Thymus (tissue), 11 donors: ENCODE measurements around the gene ARHGAP28. TPM values are rescaled to one million over a fixed set of nuclear protein-coding genes. Genes with fewer than 3 reads are reported as not detected.

Experiments used
- DNase-seq, 9 donors: peaks; one replicate each; pipeline ENCODE4 v3.0.0-alpha.2; 2013; ENCODE audit warnings: low spot score in 9 of 9, low read depth in 6 of 9, missing footprints in 1 of 9
- H3K27ac ChIP-seq, 2 donors: one replicate each; pipeline ENCODE4 v1.5.1; 2013; ENCODE audit warnings: control low read depth in 1 of 2, low read depth in 1 of 2, low read length in 1 of 2, mild to moderate bottlenecking in 1 of 2, moderate library complexity in 1 of 2
- H3K27me3 ChIP-seq, 2 donors: one replicate each; pipeline ENCODE4 v1.5.1; 2013; ENCODE audit warnings: low read length in 1 of 2; ENCODE audit not compliant: control insufficient read depth in 2 of 2, insufficient read depth in 1 of 2
- H3K36me3 ChIP-seq, 2 donors: one replicate each; pipeline ENCODE4 v1.5.1; 2013; ENCODE audit warnings: low read length in 1 of 2, mild to moderate bottlenecking in 1 of 2, moderate library complexity in 1 of 2; ENCODE audit not compliant: control insufficient read depth in 2 of 2, insufficient read depth in 2 of 2
- H3K4me1 ChIP-seq, 2 donors: one replicate each; pipeline ENCODE4 v1.5.1; 2013; ENCODE audit warnings: low read length in 2 of 2; ENCODE audit not compliant: control insufficient read depth in 2 of 2, insufficient read depth in 2 of 2
- H3K4me3 ChIP-seq, 2 donors: one replicate each; pipeline ENCODE4 v1.5.1; 2013; ENCODE audit warnings: low read length in 2 of 2, control low read depth in 1 of 2, mild to moderate bottlenecking in 1 of 2
- H3K9me3 ChIP-seq, 2 donors: one replicate each; pipeline ENCODE4 v1.5.1; 2013; ENCODE audit warnings: low read length in 1 of 2, mild to moderate bottlenecking in 1 of 2; ENCODE audit not compliant: control insufficient read depth in 2 of 2, insufficient read depth in 1 of 2
- WGBS: extraction: QIAGEN DNeasy Blood & Tissue Kit; methylation state at CpG from one replicate; pipeline ENCODE4 v1.1.7; 2013; 5-methylcytosine and 5-hydroxymethylcytosine counted together
- polyA plus RNA-seq: library from polyadenylated mRNA; stranded (reverse); fragments of 200-250 nt; gene quantifications from one replicate; pipeline ENCODE4 v1.2.3, GENCODE V29; 2013
- total RNA-seq: library from RNA; stranded (reverse); fragments of 120-200 nt; gene quantifications from one replicate; pipeline ENCODE4 v1.2.4, GENCODE V29; 2013
- donor health status: healthy.

The ARHGAP28 gene
- total and polyA plus RNA-seq, 2 donors, result 2.6 to 4.7 TPM

- Histone ChIP-seq H3K4me1 (no peaks in the 10 kb centered on the region), H3K27ac (no peak overlapping the region), H3K27me3 (no peaks in the 10 kb centered on the region), H3K36me3 (no peaks in the 10 kb centered on the region), H3K4me3 (no peak overlapping the region), H3K9me3 (peaks cover 0 to 10% of the 10 kb centered on the region in 2 donors)
- 95% methylated on average over 4 of the region's 4 CpGs for WGBS
- DNase-seq, result no peak
Observed at GRCh38 chr18:6859676-6860422, 130.3 kb downstream of the ARHGAP28 start.

- H3K4me1 ChIP-seq, result no peaks in the 10 kb centered on the region
- H3K9me3 ChIP-seq, result no peaks in the 10 kb centered on the region
- H3K36me3 ChIP-seq, result no peaks in the 10 kb centered on the region
- no peaks in the 10 kb centered on the region for H3K27me3 ChIP-seq
- H3K27ac ChIP-seq, result no peak overlapping the region
- DNase-seq, result no peak
- 91% methylated on average over 4 of the region's 4 CpGs for WGBS
- no peak overlapping the region for H3K4me3 ChIP-seq
Observed at GRCh38 chr18:6860804-6861448, 131.4 kb downstream of the ARHGAP28 start.

- H3K36me3 ChIP-seq, result no peaks in the 10 kb centered on the region
- H3K4me1 ChIP-seq, result no peaks in the 10 kb centered on the region
- no peak overlapping the region for H3K27ac ChIP-seq
- no peaks in the 10 kb centered on the region for H3K9me3 ChIP-seq
- H3K27me3 ChIP-seq, result no peaks in the 10 kb centered on the region
- no peak for DNase-seq
- H3K4me3 ChIP-seq, result no peak overlapping the region
Observed at GRCh38 chr18:6865251-6865650, 135.7 kb downstream of the ARHGAP28 start.

- 95% methylated on average over 3 of the region's 3 CpGs for WGBS
Observed at GRCh38 chr18:6866552-6867085, 137.1 kb downstream of the ARHGAP28 start.

GRCh38 chr18:6868033-6868432, 138.5 kb downstream of the ARHGAP28 start:
- DNase-seq, result no peak
- no peaks in the 10 kb centered on the region for H3K36me3 ChIP-seq
- no peak overlapping the region for H3K27ac ChIP-seq
- no peaks in the 10 kb centered on the region for H3K9me3 ChIP-seq
- no peak overlapping the region for H3K4me3 ChIP-seq
- H3K4me1 ChIP-seq, result no peaks in the 10 kb centered on the region
- 97% methylated on average over 6 of the region's 6 CpGs for WGBS
- no peaks in the 10 kb centered on the region for H3K27me3 ChIP-seq

More at GRCh38 chr18:6866552-6867085, 137.1 kb downstream of the ARHGAP28 start:
- H3K27me3 ChIP-seq, result no peaks in the 10 kb centered on the region
- DNase-seq, result no peak
- H3K9me3 ChIP-seq, result no peaks in the 10 kb centered on the region
- H3K27ac ChIP-seq, result no peak overlapping the region
- H3K4me3 ChIP-seq, result no peak overlapping the region
- no peaks in the 10 kb centered on the region for H3K36me3 ChIP-seq
- no peaks in the 10 kb centered on the region for H3K4me1 ChIP-seq

GRCh38 chr18:6871566-6871965, 142.1 kb downstream of the ARHGAP28 start:
- no peak overlapping the region for H3K27ac ChIP-seq
- no peaks in the 10 kb centered on the region for H3K4me1 ChIP-seq
- H3K9me3 ChIP-seq, result no peaks in the 10 kb centered on the region
- no peaks in the 10 kb centered on the region for H3K36me3 ChIP-seq
- WGBS, result 95% methylated on average over 6 of the region's 6 CpGs
- H3K4me3 ChIP-seq, result no peak overlapping the region
- no peaks in the 10 kb centered on the region for H3K27me3 ChIP-seq
- DNase-seq, result no peak

- 86% methylated on average over 6 of the region's 6 CpGs for WGBS
- no peak overlapping the region for H3K27ac ChIP-seq
- no peaks in the 10 kb centered on the region for H3K36me3 ChIP-seq
- H3K4me3 ChIP-seq, result no peak overlapping the region
- DNase-seq, result no peak
- no peaks in the 10 kb centered on the region for H3K9me3 ChIP-seq
- no peaks in the 10 kb centered on the region for H3K27me3 ChIP-seq
- no peaks in the 10 kb centered on the region for H3K4me1 ChIP-seq
Observed at GRCh38 chr18:6873040-6873751, 143.7 kb downstream of the ARHGAP28 start.

- Histone ChIP-seq H3K36me3 (no peaks in the 10 kb centered on the region), H3K27ac (no peak overlapping the region), H3K27me3 (no peaks in the 10 kb centered on the region), H3K9me3 (no peaks in the 10 kb centered on the region), H3K4me1 (no peaks in the 10 kb centered on the region), H3K4me3 (no peak overlapping the region)
- DNase-seq, result no peak
- 82% methylated on average over 1 of the region's 1 CpG for WGBS
Observed at GRCh38 chr18:6874315-6874714, 144.8 kb downstream of the ARHGAP28 start.

GRCh38 chr18:6875749-6876148, 146.2 kb downstream of the ARHGAP28 start:
- H3K27me3 ChIP-seq, result no peaks in the 10 kb centered on the region
- H3K27ac ChIP-seq, result no peak overlapping the region
- no peak for DNase-seq
- H3K9me3 ChIP-seq, result no peaks in the 10 kb centered on the region
- no peaks in the 10 kb centered on the region for H3K4me1 ChIP-seq
- no peaks in the 10 kb centered on the region for H3K36me3 ChIP-seq
- no peak overlapping the region for H3K4me3 ChIP-seq
- 95% methylated on average over 6 of the region's 6 CpGs for WGBS
